ENCODE measurements around the gene IL18R1. TPM values are rescaled to one million over a fixed set of nuclear protein-coding genes. Genes with fewer than 3 reads are reported as not detected.

Gene IL18R1
- total RNA-seq, 1 experiment from 2014 or later = 1.9 TPM

GRCh38 chr2:102356741-102357140 lies 1.1 kb downstream of the IL18R1 start:
- Histone ChIP-seq H3K9me2 (ENCODE audit: insufficient read depth) (no peaks in the 10 kb centered on the region), H3K4me1 (replicated peaks; ENCODE audit: insufficient read depth) (peaks cover 38% of the 10 kb centered on the region), H3K27me3 (ENCODE audit: insufficient read depth, low read depth) (no peaks in the 10 kb centered on the region), H3K36me3 (ENCODE audit: low read depth) (no peaks in the 10 kb centered on the region), H2AFZ (0 out of 2 replicates have a peak overlapping the region, but pooled peaks have one; percentile 90), H3F3A (ENCODE audit: insufficient read depth, low read depth) (peaks cover 5% of the 10 kb centered on the region; the same call in 1 of the 2 replicates), H3K27ac (no peak overlapping the region), H3K4me3 (peak overlapping the region; percentile 89), H3K9me3 (ENCODE audit: insufficient read depth, low read depth) (no peaks in the 10 kb centered on the region), H3K79me2 (ENCODE audit: low read depth) (peaks cover 22% of the 10 kb centered on the region), H4K20me1 (ENCODE audit: insufficient read depth) (no peaks in the 10 kb centered on the region), H3K4me2 (peak overlapping the region; percentile 90)
- ChIA-PET POLR2A (ENCODE audit: unreplicated experiment) (no interaction called here), CTCF (interaction anchor here (0.7 kb wide), 2 partner anchors 97 to 375 kb away, joined by 5 to 11 read pairs; no protein-coding TSS in a partner anchor)
- no peak for TF ChIP-seq CTCF (conservative IDR thresholded peaks at IDR 0.05)
- no peak for TF ChIP-seq EZH2 (IDR thresholded peaks at IDR 0.05; ENCODE audit: low read depth)
- BruUV-seq (replicated peaks) = no TSS peak
- DNase-seq = no peak
- intact Hi-C loops (cut with micrococcal nuclease; ENCODE audit: unreplicated experiment) = loop anchor here (1.0 to 5.0 kb wide), 4 partner anchors 105 to 474 kb away; partner anchors contain the start of gene SLC9A2

- TF ChIP-seq CTCF (conservative IDR thresholded peaks at IDR 0.05) (no peak), EZH2 (IDR thresholded peaks at IDR 0.05; ENCODE audit: low read depth) (no peak)
- Histone ChIP-seq H3K4me3 (peak overlapping the region; percentile 19; the same call in 1 of the 2 replicates), H3K36me3 (ENCODE audit: low read depth) (no peaks in the 10 kb centered on the region), H3K79me2 (ENCODE audit: low read depth) (peaks cover 22% of the 10 kb centered on the region), H3K9me2 (ENCODE audit: insufficient read depth) (no peaks in the 10 kb centered on the region), H3K27ac (no peak overlapping the region), H3K27me3 (ENCODE audit: insufficient read depth, low read depth) (no peaks in the 10 kb centered on the region), H3K4me2 (peak overlapping the region; percentile 90), H3K9me3 (ENCODE audit: insufficient read depth, low read depth) (no peaks in the 10 kb centered on the region), H3F3A (ENCODE audit: insufficient read depth, low read depth) (0 out of 2 replicates have a peak, but pooled peaks cover 5% of the 10 kb centered on the region), H4K20me1 (ENCODE audit: insufficient read depth) (no peaks in the 10 kb centered on the region), H3K4me1 (replicated peaks; ENCODE audit: insufficient read depth) (peaks cover 41% of the 10 kb centered on the region), H2AFZ (no peak overlapping the region)
- BruUV-seq (replicated peaks) = no TSS peak
- no peak for DNase-seq
- POLR2A ChIA-PET (ENCODE audit: unreplicated experiment) = interaction anchor here (0.5 kb wide), 1 partner anchor 29 kb away, joined by 3 read pairs; no protein-coding TSS in a partner anchor
- CTCF ChIA-PET = interaction anchor here (0.7 kb wide), 1 partner anchor 389 kb away, joined by 3 read pairs; no protein-coding TSS in a partner anchor
- intact Hi-C loops (cut with micrococcal nuclease; ENCODE audit: unreplicated experiment) = loop anchor here (2.0 to 5.0 kb wide), 4 partner anchors 85 to 476 kb away; partner anchors contain the start of gene SLC9A2
These were observed 2.3 kb downstream of the IL18R1 start for GRCh38 chr2:102357937-102358336.

- Histone ChIP-seq H3K27me3 (ENCODE audit: insufficient read depth, low read depth) (no peaks in the 10 kb centered on the region), H3K9me2 (ENCODE audit: insufficient read depth) (no peaks in the 10 kb centered on the region), H4K20me1 (ENCODE audit: insufficient read depth) (no peaks in the 10 kb centered on the region), H3K4me2 (peak overlapping the region; percentile 2), H3K36me3 (ENCODE audit: low read depth) (no peaks in the 10 kb centered on the region; the same call in 1 of the 2 replicates), H3K4me3 (no peak overlapping the region; the same call in 1 of the 2 replicates), H3K4me1 (replicated peaks; ENCODE audit: insufficient read depth) (peaks cover 41% of the 10 kb centered on the region), H3K27ac (no peak overlapping the region), H3F3A (ENCODE audit: insufficient read depth, low read depth) (0 out of 2 replicates have a peak, but pooled peaks cover 5% of the 10 kb centered on the region), H3K9me3 (ENCODE audit: insufficient read depth, low read depth) (no peaks in the 10 kb centered on the region), H3K79me2 (ENCODE audit: low read depth) (peaks cover 22% of the 10 kb centered on the region), H2AFZ (no peak overlapping the region)
- intact Hi-C loops (cut with micrococcal nuclease; ENCODE audit: unreplicated experiment) = loop anchor here (2.0 to 5.0 kb wide), 4 partner anchors 84 to 476 kb away; partner anchors contain the start of gene SLC9A2
- ChIA-PET POLR2A (ENCODE audit: unreplicated experiment) (interaction anchor here (0.5 kb wide), 1 partner anchor 28 kb away, joined by 3 read pairs; no protein-coding TSS in a partner anchor), CTCF (interaction anchor here (0.7 kb wide), 1 partner anchor 389 kb away, joined by 3 read pairs; no protein-coding TSS in a partner anchor)
- BruUV-seq (replicated peaks) = no TSS peak
- no peak for DNase-seq
- TF ChIP-seq CTCF (conservative IDR thresholded peaks at IDR 0.05) = no peak
- TF ChIP-seq EZH2 (IDR thresholded peaks at IDR 0.05; ENCODE audit: low read depth) = no peak
These were observed 2.9 kb downstream of the IL18R1 start for GRCh38 chr2:102358496-102358895.

Data from PC-9 (cell line).